Epithelial cell of proximal tubule (primary cell): ENCODE results near the gene LTBP2. TPM values are rescaled to one million over a fixed set of nuclear protein-coding genes. Genes with fewer than 3 reads are reported as not detected.

Experiments used
- DNase-seq: peaks from one replicate; pipeline ENCODE4 v3.0.0-alpha.2; 2011; ENCODE audit warnings: low read depth
- H3K4me3 ChIP-seq: 2 replicates; pipeline ENCODE4 v1.5.1; 2011; ENCODE audit warnings: low read depth, mild to moderate bottlenecking, low read length
- CTCF ChIP-seq: conservative IDR thresholded peaks from 2 replicates; pipeline ENCODE4 v1.5.1; 2012; ENCODE audit warnings: low read depth, mild to moderate bottlenecking, low read length
- total RNA-seq: library from RNA; depleted of rRNA; stranded (reverse); fragments of >200 nt; gene quantifications from 2 replicates; pipeline ENCODE4 v1.2.3, GENCODE V29; 2015

The LTBP2 gene
- total RNA-seq, 1 donor from 2014 or later = 33.1 TPM

DNA sequence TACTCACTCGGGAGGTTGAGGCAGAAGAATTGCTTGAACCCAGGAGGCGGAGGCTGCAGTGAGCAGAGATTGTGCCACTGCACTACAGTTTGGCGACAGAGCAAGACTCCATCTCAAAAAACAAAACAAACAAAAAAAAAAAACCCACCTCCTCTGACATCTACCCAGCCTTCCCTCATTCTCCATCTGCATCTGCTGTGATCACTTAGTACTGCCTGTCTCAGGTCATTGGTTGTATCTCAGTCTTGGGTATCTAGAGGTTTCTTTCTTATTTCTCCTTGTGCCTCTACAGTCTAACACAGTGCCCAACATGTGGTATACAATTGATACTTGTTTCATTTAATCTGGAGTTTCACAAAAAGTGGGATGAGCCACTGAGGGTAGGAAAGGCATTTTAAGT, 5.3 kb downstream of the LTBP2 start:
- no peak overlapping the region for H3K4me3 ChIP-seq
- no peak for DNase-seq
- TF ChIP-seq CTCF = no peak

- H3K4me3 ChIP-seq = no peak overlapping the region
- DNase-seq = no peak
- TF ChIP-seq CTCF = no peak
These were observed 6.4 kb downstream of the LTBP2 start for GRCh38 chr14:74605531-74606223.

- TF ChIP-seq CTCF = no peak
- no peak overlapping the region for H3K4me3 ChIP-seq
- no peak for DNase-seq
These were observed 7.1 kb downstream of the LTBP2 start for GRCh38 chr14:74604911-74605310.

- H3K4me3 ChIP-seq = no peak overlapping the region
- DNase-seq = no peak
- TF ChIP-seq CTCF = no peak
These were observed 7.9 kb downstream of the LTBP2 start for GRCh38 chr14:74604157-74604556.

DNA sequence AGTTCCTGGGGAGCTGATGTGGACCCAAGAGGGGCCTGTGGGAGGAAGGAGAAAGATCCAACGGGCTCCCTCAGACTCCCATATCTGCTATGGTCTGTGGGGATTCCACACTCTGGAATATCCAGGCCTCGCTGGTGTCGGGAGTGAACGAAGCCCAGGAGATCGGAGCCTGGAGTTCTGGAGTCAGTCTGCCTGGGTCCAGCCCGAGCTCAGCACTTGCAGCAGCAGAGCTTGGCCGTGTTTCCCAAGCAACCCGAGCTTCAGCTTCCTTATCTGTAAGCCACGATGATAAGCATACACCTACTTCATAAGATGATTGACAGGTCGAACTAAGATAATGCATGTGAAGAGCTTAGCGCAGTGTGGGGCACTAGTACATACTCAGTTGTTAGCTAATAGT, 10.1 kb downstream of the LTBP2 start:
- no peak for TF ChIP-seq CTCF
- DNase-seq = no peak
- no peak overlapping the region for H3K4me3 ChIP-seq

DNA sequence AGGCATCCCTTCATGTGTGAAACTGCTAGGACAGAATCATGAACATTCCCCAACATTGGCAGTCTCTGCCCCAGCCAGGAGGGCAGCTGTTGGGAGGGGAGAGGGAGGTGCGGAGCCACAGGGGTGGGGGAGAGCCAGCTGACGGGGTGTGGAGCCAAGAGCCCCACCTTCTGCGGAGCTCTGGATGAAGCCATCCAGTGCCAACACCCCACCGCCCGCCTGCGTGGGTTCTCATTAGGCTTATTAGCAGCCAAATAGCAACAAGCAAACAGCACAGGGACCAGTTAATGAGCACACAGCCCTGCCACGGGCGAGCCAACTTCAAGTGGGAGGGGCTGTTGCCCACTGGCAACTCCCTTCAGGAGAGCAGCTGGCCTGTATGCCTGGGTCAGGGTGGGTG, 12.1 kb downstream of the LTBP2 start:
- H3K4me3 ChIP-seq = no peak overlapping the region
- TF ChIP-seq CTCF = no peak

GRCh38 chr14:74599321-74599761, 12.7 kb downstream of the LTBP2 start:
- no peak for TF ChIP-seq CTCF
- no peak overlapping the region for H3K4me3 ChIP-seq
- no peak for DNase-seq

More for the DNA sequence above, 12.1 kb downstream of the LTBP2 start:
- DNase-seq = no peak
